GM21390 (cell line): ENCODE data around the gene P3H4.
"Not testable (repeated sequence)": the region's sequence is repeated elsewhere in the genome, so short reads cannot be mapped to it uniquely, and the experiment has no call there.

ENCODE experiments used
- ATAC-seq: cut with Tn5 transposase; IDR thresholded peaks from one replicate; pipeline ENCODE4 v1.9.1; 2021; ENCODE audit not compliant: unreplicated experiment

P3H4 gene

GRCh38 chr17:41811549-41812380 is at the start of gene P3H4:
Gene P3H4, minus strand, starts transcription at chr17:41811949. Its CDS starts 34 bp downstream, at chr17:41811915.
- peak; percentile 64 for ATAC-seq

GRCh38 chr17:41860254-41860931 is 48.6 kb upstream of the P3H4 start:
- ATAC-seq = no peak

GRCh38 chr17:41851382-41851781 is 39.6 kb upstream of the P3H4 start:
- not testable (repeated sequence) for ATAC-seq

GRCh38 chr17:41849251-41849990 is 37.7 kb upstream of the P3H4 start:
- no peak for ATAC-seq

GRCh38 chr17:41848788-41849187 is 37.0 kb upstream of the P3H4 start:
- ATAC-seq = no peak

- no peak for ATAC-seq
These were observed 33.2 kb upstream of the P3H4 start for GRCh38 chr17:41844971-41845370.

- not testable (repeated sequence) for ATAC-seq
These were observed 29.0 kb upstream of the P3H4 start for GRCh38 chr17:41840781-41841180.

- not testable (repeated sequence) for ATAC-seq
These were observed 27.7 kb upstream of the P3H4 start for GRCh38 chr17:41839448-41839847.

GRCh38 chr17:41837761-41838538 is 26.2 kb upstream of the P3H4 start, which contains the start of gene KLHL10:
Gene KLHL10, plus strand, starts transcription at chr17:41837825. Its CDS starts 108 bp downstream, at chr17:41837933.
- no peak for ATAC-seq

- ATAC-seq = no peak
These were observed 24.9 kb upstream of the P3H4 start for GRCh38 chr17:41836550-41837196.

- ATAC-seq = no peak
These were observed 24.2 kb upstream of the P3H4 start, which contains the start of gene NT5C3B for GRCh38 chr17:41835800-41836549. Gene NT5C3B, minus strand, starts transcription at chr17:41836232. Its CDS starts 39 bp downstream, at chr17:41836193.

GRCh38 chr17:41835214-41835799 is 23.6 kb upstream of the P3H4 start:
- no peak for ATAC-seq

- not testable (repeated sequence) for ATAC-seq
These were observed 18.2 kb upstream of the P3H4 start for GRCh38 chr17:41829961-41830360.

- no peak for ATAC-seq
These were observed 13.6 kb upstream of the P3H4 start for GRCh38 chr17:41825175-41825845.

GRCh38 chr17:41824086-41824485 is 12.3 kb upstream of the P3H4 start:
- ATAC-seq = no peak

- no peak for ATAC-seq
These were observed 11.8 kb upstream of the P3H4 start for GRCh38 chr17:41823580-41823979.

GRCh38 chr17:41823141-41823524 is 11.4 kb upstream of the P3H4 start:
- ATAC-seq = no peak
